Myometrial cell (primary cell): Measurements from ENCODE around the gene ALOX15B. TPM values are rescaled to one million over a fixed set of nuclear protein-coding genes. Genes with fewer than 3 reads are reported as not detected.

ENCODE experiments used
- total RNA-seq: library from RNA; depleted of rRNA; stranded (reverse); fragments of >200 nt; gene quantifications from 2 replicates; pipeline ENCODE4 v1.2.3, GENCODE V29; 2015

The ALOX15B gene
- total RNA-seq = 0.18 and 0.29 TPM in 2 replicates

DNA sequence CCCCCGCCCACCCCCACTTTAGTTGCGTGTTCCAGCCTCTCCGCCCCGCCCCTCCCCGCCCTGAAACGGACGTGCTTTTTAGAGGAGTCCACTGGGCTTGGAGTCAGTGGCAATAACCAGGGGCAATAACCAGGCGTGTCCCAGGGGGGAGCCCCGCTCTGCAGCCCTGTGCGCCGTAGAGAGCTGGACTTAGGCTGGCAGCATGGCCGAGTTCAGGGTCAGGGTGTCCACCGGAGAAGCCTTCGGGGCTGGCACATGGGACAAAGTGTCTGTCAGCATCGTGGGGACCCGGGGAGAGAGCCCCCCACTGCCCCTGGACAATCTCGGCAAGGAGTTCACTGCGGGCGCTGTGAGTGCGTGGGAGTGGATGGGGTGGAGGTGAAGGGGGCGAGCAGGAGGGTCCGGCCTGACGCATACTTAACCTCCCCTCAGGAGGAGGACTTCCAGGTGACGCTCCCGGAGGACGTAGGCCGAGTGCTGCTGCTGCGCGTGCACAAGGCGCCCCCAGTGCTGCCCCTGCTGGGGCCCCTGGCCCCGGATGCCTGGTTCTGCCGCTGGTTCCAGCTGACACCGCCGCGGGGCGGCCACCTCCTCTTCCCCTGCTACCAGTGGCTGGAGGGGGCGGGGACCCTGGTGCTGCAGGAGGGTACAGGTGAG is at the start of gene ALOX15B:
Gene ALOX15B, plus strand, starts transcription at position 106 of the 657 bp plus-strand sequence. Its CDS starts 97 bp downstream, at position 203.

DNA sequence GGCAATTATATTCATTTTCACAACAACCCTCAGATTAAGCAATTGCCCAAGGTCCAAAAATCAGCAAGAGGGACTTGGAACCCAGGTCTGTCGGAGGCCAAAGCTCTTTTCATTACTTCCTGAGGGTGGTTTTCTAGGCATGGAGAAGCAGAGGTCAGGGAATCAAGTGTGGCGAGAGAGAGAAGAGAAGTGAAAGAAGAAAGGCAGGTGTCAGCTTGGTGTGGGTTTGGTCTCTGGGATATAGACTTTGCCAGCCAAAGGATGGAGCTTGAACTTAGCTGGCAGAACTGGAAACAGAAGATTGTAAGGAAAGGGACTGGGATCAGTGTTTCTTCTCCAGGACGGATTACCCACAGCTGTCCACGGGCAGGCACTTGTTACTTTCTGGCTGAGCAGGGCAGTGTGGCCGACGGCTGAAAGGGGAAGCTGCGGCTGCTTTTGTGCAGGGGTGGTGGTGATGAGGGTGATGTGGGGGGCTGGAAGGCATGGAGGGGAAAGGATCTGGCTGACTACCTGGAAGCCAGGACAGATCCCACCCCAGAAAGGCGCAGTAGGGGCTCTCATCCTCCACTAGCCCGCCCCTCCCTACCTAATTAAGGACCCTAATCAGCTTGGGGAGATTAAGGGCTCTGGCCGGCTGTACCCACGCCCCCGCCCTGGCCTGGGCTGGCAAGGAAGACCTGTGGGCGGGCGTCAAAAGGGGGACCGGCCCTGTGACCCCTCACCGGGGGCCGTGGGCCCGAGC is 36.7 kb upstream of the ALOX15B start, which contains the start of gene GUCY2D:
Gene GUCY2D, plus strand, starts transcription at position 640 of the 745 bp plus-strand sequence. CDS start 433 bp downstream, outside the sequence.

GRCh38 chr17:8087075-8087951 is 48.5 kb downstream of the ALOX15B start, which contains the start of gene ALOX12B:
Gene ALOX12B (minus strand): TSS chr17:8087716. CDS start chr17:8087442, 274 bp downstream.

Other genes with a start within 250 kb of the ALOX15B start
- gene KDM6B, start 204.8 kb upstream of the ALOX15B start, total RNA-seq = 0.86 and 0.89 TPM in 2 replicates
- gene TMEM88, start 184.0 kb upstream of the ALOX15B start, total RNA-seq = 0.18 TPM in 1 of 2 replicates, not detected in the other
- 118 and 152 TPM in 2 replicates for gene NAA38, start 181.5 kb upstream of the ALOX15B start, total RNA-seq
- 4.3 and 11.3 TPM in 2 replicates for gene CYB5D1, start 181.1 kb upstream of the ALOX15B start, total RNA-seq
- gene CHD3, start 150.3 kb upstream of the ALOX15B start, total RNA-seq = 76.4 and 84.2 TPM in 2 replicates
- 3.5 and 29.2 TPM in 2 replicates for gene RNF227, start 122.8 kb upstream of the ALOX15B start, total RNA-seq
- 0.58 and 1.2 TPM in 2 replicates for gene KCNAB3, start 109.2 kb upstream of the ALOX15B start, total RNA-seq
- gene TRAPPC1, start 107.1 kb upstream of the ALOX15B start, total RNA-seq = 68.6 and 81.5 TPM in 2 replicates
- 30.3 and 35.7 TPM in 2 replicates for gene CNTROB, start 106.9 kb upstream of the ALOX15B start, total RNA-seq
- 0.89 and 1.4 TPM in 2 replicates for gene GUCY2D, start 36.4 kb upstream of the ALOX15B start, total RNA-seq
- gene ALOX12B, start 48.7 kb downstream of the ALOX15B start, total RNA-seq = not detected in 2 replicates
- gene ALOXE3, start 79.5 kb downstream of the ALOX15B start, total RNA-seq = 0.29 TPM in 1 of 2 replicates, not detected in the other
- gene HES7, start 85.0 kb downstream of the ALOX15B start, total RNA-seq = 2.0 TPM in 1 of 2 replicates, not detected in the other
- 30.0 and 52.5 TPM in 2 replicates for gene PER1, start 113.3 kb downstream of the ALOX15B start, total RNA-seq
- gene VAMP2, start 123.9 kb downstream of the ALOX15B start, total RNA-seq = 4.0 and 6.2 TPM in 2 replicates
- gene TMEM107, start 137.3 kb downstream of the ALOX15B start, total RNA-seq = 45.3 and 62.9 TPM in 2 replicates
- 12.1 and 16.7 TPM in 2 replicates for gene BORCS6, start 151.1 kb downstream of the ALOX15B start, total RNA-seq
- gene AURKB, start 171.5 kb downstream of the ALOX15B start, total RNA-seq = 48.0 and 50.5 TPM in 2 replicates
- 2.3 and 4.0 TPM in 2 replicates for gene CTC1, start 209.0 kb downstream of the ALOX15B start, total RNA-seq
- gene PFAS, start 210.2 kb downstream of the ALOX15B start, total RNA-seq = 45.9 and 77.3 TPM in 2 replicates
- 26.8 and 42.9 TPM in 2 replicates for gene RANGRF, start 249.6 kb downstream of the ALOX15B start, total RNA-seq